NCI-H446 (cell line): ENCODE results near the gene ACOXL.
A peak's percentile ranks its signal among the peaks of the same experiment; 100 is the strongest.

Experiments used
- DNase-seq, 2 experiments: peaks; one replicate each; lab custom pipeline; 2025; lab: John Stamatoyannopoulos, UW

ACOXL gene

GRCh38 chr2:110718990-110719389 lies 13.4 kb upstream of the ACOXL start:
- peak in 1 of 2 experiments; percentile 42 for DNase-seq

GRCh38 chr2:110720547-110720946 lies 11.8 kb upstream of the ACOXL start:
- DNase-seq, result no peak

GRCh38 chr2:110724820-110725219 lies 7.6 kb upstream of the ACOXL start:
- no peak for DNase-seq

GRCh38 chr2:110725370-110725769 lies 7.0 kb upstream of the ACOXL start:
- no peak for DNase-seq

GRCh38 chr2:110725859-110726258 lies 6.5 kb upstream of the ACOXL start:
- no peak for DNase-seq

- no peak for DNase-seq
Observed at GRCh38 chr2:110726285-110726684, 6.1 kb upstream of the ACOXL start.

GRCh38 chr2:110727923-110728322 lies 4.5 kb upstream of the ACOXL start:
- no peak for DNase-seq

- no peak for DNase-seq
Observed at GRCh38 chr2:110729106-110729505, 3.3 kb upstream of the ACOXL start.

- no peak for DNase-seq
Observed at GRCh38 chr2:110731064-110731463, 1.3 kb upstream of the ACOXL start.

- no peak for DNase-seq
Observed at GRCh38 chr2:110735366-110735765, 3.0 kb downstream of the ACOXL start.

- no peak for DNase-seq
Observed at GRCh38 chr2:110737783-110738182, 5.4 kb downstream of the ACOXL start.

- no peak for DNase-seq
Observed at GRCh38 chr2:110740747-110741349, 8.5 kb downstream of the ACOXL start.

GRCh38 chr2:110741491-110741980 lies 9.2 kb downstream of the ACOXL start:
- no peak for DNase-seq

GRCh38 chr2:110742412-110742811 lies 10.0 kb downstream of the ACOXL start:
- no peak for DNase-seq

- DNase-seq, result no peak
Observed at GRCh38 chr2:110743600-110743999, 11.2 kb downstream of the ACOXL start.

GRCh38 chr2:110744429-110744828 lies 12.1 kb downstream of the ACOXL start:
- no peak for DNase-seq

- DNase-seq, result no peak
Observed at GRCh38 chr2:110745048-110745447, 12.7 kb downstream of the ACOXL start.

- DNase-seq, result no peak
Observed at GRCh38 chr2:110746586-110747521, 14.5 kb downstream of the ACOXL start.

- no peak for DNase-seq
Observed at GRCh38 chr2:110747522-110748488, 15.4 kb downstream of the ACOXL start.

GRCh38 chr2:110748489-110748867 lies 16.1 kb downstream of the ACOXL start:
- DNase-seq, result no peak

GRCh38 chr2:110751642-110752041 lies 19.3 kb downstream of the ACOXL start:
- DNase-seq, result no peak

- DNase-seq, result no peak
Observed at GRCh38 chr2:110752871-110753270, 20.5 kb downstream of the ACOXL start.
